ENCODE data around the gene HOXB7.

The HOXB7 gene

GRCh38 chr17:48579760-48580554 lies 30.9 kb downstream of the HOXB7 start:
- CTCF ChIA-PET, result interaction anchor here (0.8 to 2.5 kb wide), 5 partner anchors 12 to 93 kb away, joined by 3 to 15 read pairs (median 3); no protein-coding TSS in a partner anchor
- POLR2A ChIA-PET, result interaction anchor here (0.7 to 1.1 kb wide), 4 partner anchors 10 to 432 kb away, joined by 3 read pairs; no protein-coding TSS in a partner anchor
- H3K4me3 ChIP-seq (ENCODE audit: control insufficient read depth in 1 of 7, extremely low read depth in 1 of 7, insufficient read depth in 4 of 7, low read depth in 2 of 7, low read length in 6 of 7), result peak overlapping the region in 5 of 7 experiments; percentile 40 to 86 (median 72)
- peaks cover 0 to 7% (median 2%) of the 10 kb centered on the region in 4 experiments for H3K36me3 ChIP-seq (ENCODE audit: control insufficient read depth in 4 of 4, insufficient read depth in 4 of 4, low read length in 3 of 4)
- H3K4me1 ChIP-seq (ENCODE audit: control extremely low read depth in 1 of 4, control insufficient read depth in 4 of 4, insufficient read depth in 4 of 4, low read length in 3 of 4), result peaks cover 7 to 88% (median 72%) of the 10 kb centered on the region in 4 experiments
- DNase-seq, result peak in 1 of 3 donors; percentile 62
- H3K9me3 ChIP-seq (ENCODE audit: control extremely low read depth in 1 of 5, control insufficient read depth in 4 of 5, insufficient read depth in 2 of 5, low read depth in 1 of 5, low read length in 4 of 5), result no peaks in the 10 kb centered on the region
- peak overlapping the region in 1 of 2 experiments; percentile 91 for H3K27ac ChIP-seq (ENCODE audit: insufficient read depth in 1 of 2, low read depth in 1 of 2, low read length in 2 of 2, poor library complexity in 1 of 2, severe bottlenecking in 2 of 2)
- no peaks in the 10 kb centered on the region for H3K27me3 ChIP-seq (replicated peaks in 2 of 5; ENCODE audit: control insufficient read depth in 4 of 5, insufficient read depth in 5 of 5, low read length in 4 of 5)
- WGBS (ENCODE audit: insufficient coverage), result 3% methylated on average over 17 of the region's 26 CpGs

DNA sequence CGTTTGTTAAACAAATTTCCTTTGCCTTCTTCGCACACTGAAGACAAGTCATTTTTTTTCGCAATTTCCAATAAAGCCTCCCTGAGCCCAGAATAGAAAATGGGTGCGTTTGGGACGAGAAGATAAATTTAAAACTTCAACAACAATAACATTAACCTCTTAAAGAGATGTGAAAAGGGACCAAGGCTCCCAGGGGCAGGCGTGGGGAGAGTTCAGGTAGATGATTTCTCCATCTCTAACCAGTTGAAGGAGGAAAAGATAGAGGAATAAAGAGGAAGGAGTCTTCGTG lies 31.4 kb downstream of the HOXB7 start:
- Histone ChIP-seq H3K36me3 (ENCODE audit: control insufficient read depth in 4 of 4, insufficient read depth in 4 of 4, low read length in 3 of 4) (peaks cover 0 to 7% (median 3%) of the 10 kb centered on the region in 4 experiments), H3K27me3 (replicated peaks in 2 of 5; ENCODE audit: control insufficient read depth in 4 of 5, insufficient read depth in 5 of 5, low read length in 4 of 5) (no peaks in the 10 kb centered on the region), H3K4me3 (ENCODE audit: control insufficient read depth in 1 of 7, extremely low read depth in 1 of 7, insufficient read depth in 4 of 7, low read depth in 2 of 7, low read length in 6 of 7) (peak overlapping the region in 6 of 7 experiments; percentile 10 to 86 (median 79)), H3K27ac (ENCODE audit: insufficient read depth in 1 of 2, low read depth in 1 of 2, low read length in 2 of 2, poor library complexity in 1 of 2, severe bottlenecking in 2 of 2) (peak overlapping the region; percentile 35 to 91), H3K4me1 (ENCODE audit: control extremely low read depth in 1 of 4, control insufficient read depth in 4 of 4, insufficient read depth in 4 of 4, low read length in 3 of 4) (peaks cover 7 to 88% (median 71%) of the 10 kb centered on the region in 4 experiments), H3K9me3 (ENCODE audit: control extremely low read depth in 1 of 5, control insufficient read depth in 4 of 5, insufficient read depth in 2 of 5, low read depth in 1 of 5, low read length in 4 of 5) (no peaks in the 10 kb centered on the region)
- ChIA-PET POLR2A (no interaction called here), CTCF (interaction anchor here (0.8 to 2.5 kb wide), 5 partner anchors 11 to 40 kb away, joined by 3 to 15 read pairs (median 4); no protein-coding TSS in a partner anchor)
- no peak for DNase-seq
- no CpG with 5 or more reads among the region's 7 CpGs for WGBS (ENCODE audit: insufficient coverage)

GRCh38 chr17:48578616-48579470 lies 32.0 kb downstream of the HOXB7 start:
- Histone ChIP-seq H3K4me3 (ENCODE audit: control insufficient read depth in 1 of 7, extremely low read depth in 1 of 7, insufficient read depth in 4 of 7, low read depth in 2 of 7, low read length in 6 of 7) (peak overlapping the region; percentile 10 to 86 (median 75)), H3K9me3 (ENCODE audit: control extremely low read depth in 1 of 5, control insufficient read depth in 4 of 5, insufficient read depth in 2 of 5, low read depth in 1 of 5, low read length in 4 of 5) (no peaks in the 10 kb centered on the region), H3K36me3 (ENCODE audit: control insufficient read depth in 4 of 4, insufficient read depth in 4 of 4, low read length in 3 of 4) (peaks cover 0 to 7% (median 3%) of the 10 kb centered on the region in 4 experiments), H3K27ac (ENCODE audit: insufficient read depth in 1 of 2, low read depth in 1 of 2, low read length in 2 of 2, poor library complexity in 1 of 2, severe bottlenecking in 2 of 2) (peak overlapping the region; percentile 54 to 91), H3K27me3 (replicated peaks in 2 of 5; ENCODE audit: control insufficient read depth in 4 of 5, insufficient read depth in 5 of 5, low read length in 4 of 5) (no peaks in the 10 kb centered on the region), H3K4me1 (ENCODE audit: control extremely low read depth in 1 of 4, control insufficient read depth in 4 of 4, insufficient read depth in 4 of 4, low read length in 3 of 4) (peaks cover 7 to 88% (median 72%) of the 10 kb centered on the region in 4 experiments)
- peak in 2 of 3 donors; percentile 71 to 84 for DNase-seq
- 4% methylated on average over 36 of the region's 43 CpGs for WGBS (ENCODE audit: insufficient coverage)
- CTCF ChIA-PET, result interaction anchor here (1.3 to 2.5 kb wide), 4 partner anchors 11 to 39 kb away, joined by 3 to 15 read pairs (median 5); no protein-coding TSS in a partner anchor
- POLR2A ChIA-PET, result no interaction called here

DNA sequence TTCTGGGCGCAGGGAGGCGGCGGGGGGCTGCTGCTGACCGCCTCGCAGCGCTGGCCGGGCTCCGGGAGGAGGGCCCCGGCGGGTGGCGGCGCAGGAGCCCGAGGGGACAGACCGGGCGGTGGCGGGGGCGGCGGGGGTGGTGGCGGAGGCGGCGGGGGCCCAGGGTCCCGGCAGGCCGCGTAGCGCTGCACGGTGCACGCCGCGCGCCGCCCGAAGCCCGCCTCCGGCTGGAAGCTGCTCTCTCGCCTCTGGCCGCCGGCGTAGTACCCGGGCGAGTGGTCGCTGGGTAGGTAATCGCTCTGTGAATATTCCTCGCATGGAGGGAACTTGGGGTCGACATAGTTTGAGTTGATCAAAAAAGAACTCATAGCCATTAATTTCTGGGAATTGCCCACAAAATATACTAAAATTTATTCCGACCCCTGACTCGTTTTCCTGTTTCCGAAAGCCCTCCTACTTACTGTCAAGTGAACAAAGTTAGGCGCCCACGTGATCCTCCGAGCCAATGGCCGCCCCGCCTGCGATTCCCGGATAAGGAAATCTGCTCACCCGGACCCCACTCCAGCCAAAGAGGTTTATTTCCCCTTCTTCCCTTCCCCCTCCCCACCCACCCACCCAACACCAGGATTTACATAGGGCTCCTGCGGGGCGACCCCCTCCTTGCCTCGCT lies 32.7 kb downstream of the HOXB7 start, which contains the start of gene HOXB4:
TSS of gene HOXB4 (minus strand) at position 405 of the 670 bp plus-strand sequence. CDS start at position 374, 31 bp downstream.
- peak; percentile 79 to 85 (median 84) for DNase-seq
- POLR2A ChIA-PET, result interaction anchor here (1.0 kb wide), 1 partner anchor 13 kb away, joined by 3 read pairs; no protein-coding TSS in a partner anchor
- H3K27ac ChIP-seq (ENCODE audit: insufficient read depth in 1 of 2, low read depth in 1 of 2, low read length in 2 of 2, poor library complexity in 1 of 2, severe bottlenecking in 2 of 2), result peak within 1 kb of the TSS; percentile 54 to 91
- H3K4me3 ChIP-seq (ENCODE audit: control insufficient read depth in 1 of 7, extremely low read depth in 1 of 7, insufficient read depth in 4 of 7, low read depth in 2 of 7, low read length in 6 of 7), result peak within 1 kb of the TSS; percentile 50 to 86 (median 75)
- under 1% methylated on average over 31 of the region's 58 CpGs for WGBS (ENCODE audit: insufficient coverage)
- peaks cover 7 to 88% (median 75%) of the 10 kb centered on the region in 4 experiments for H3K4me1 ChIP-seq (ENCODE audit: control extremely low read depth in 1 of 4, control insufficient read depth in 4 of 4, insufficient read depth in 4 of 4, low read length in 3 of 4)
- H3K36me3 ChIP-seq (ENCODE audit: control insufficient read depth in 4 of 4, insufficient read depth in 4 of 4, low read length in 3 of 4), result peaks cover 0 to 9% (median 3%) of the 10 kb centered on the region in 4 experiments
- H3K27me3 ChIP-seq (replicated peaks in 2 of 5; ENCODE audit: control insufficient read depth in 4 of 5, insufficient read depth in 5 of 5, low read length in 4 of 5), result no peaks in the 10 kb centered on the region
- H3K9me3 ChIP-seq (ENCODE audit: control extremely low read depth in 1 of 5, control insufficient read depth in 4 of 5, insufficient read depth in 2 of 5, low read depth in 1 of 5, low read length in 4 of 5), result no peaks in the 10 kb centered on the region
- CTCF ChIA-PET, result interaction anchor here (0.7 to 2.5 kb wide), 3 partner anchors 10 to 31 kb away, joined by 3 to 15 read pairs (median 4); no protein-coding TSS in a partner anchor

- H3K27ac ChIP-seq (ENCODE audit: insufficient read depth in 1 of 2, low read depth in 1 of 2, low read length in 2 of 2, poor library complexity in 1 of 2, severe bottlenecking in 2 of 2), result peak overlapping the region in 1 of 2 experiments; percentile 81
- H3K4me3 ChIP-seq (ENCODE audit: control insufficient read depth in 1 of 7, extremely low read depth in 1 of 7, insufficient read depth in 4 of 7, low read depth in 2 of 7, low read length in 6 of 7), result peak overlapping the region; percentile 24 to 86 (median 73)
Observed at GRCh38 chr17:48577330-48577945, 33.4 kb downstream of the HOXB7 start.

More at GRCh38 chr17:48577330-48577945, 33.4 kb downstream of the HOXB7 start:
- CTCF ChIA-PET, result interaction anchor here (0.7 to 1.8 kb wide), 3 partner anchors 10 to 28 kb away, joined by 3 to 4 read pairs (median 3); no protein-coding TSS in a partner anchor
- Histone ChIP-seq H3K9me3 (ENCODE audit: control extremely low read depth in 1 of 5, control insufficient read depth in 4 of 5, insufficient read depth in 2 of 5, low read depth in 1 of 5, low read length in 4 of 5) (no peaks in the 10 kb centered on the region), H3K27me3 (replicated peaks in 2 of 5; ENCODE audit: control insufficient read depth in 4 of 5, insufficient read depth in 5 of 5, low read length in 4 of 5) (no peaks in the 10 kb centered on the region), H3K4me1 (ENCODE audit: control extremely low read depth in 1 of 4, control insufficient read depth in 4 of 4, insufficient read depth in 4 of 4, low read length in 3 of 4) (peaks cover 7 to 88% (median 71%) of the 10 kb centered on the region in 4 experiments), H3K36me3 (ENCODE audit: control insufficient read depth in 4 of 4, insufficient read depth in 4 of 4, low read length in 3 of 4) (peaks cover 0 to 11% (median 5%) of the 10 kb centered on the region in 4 experiments)
- POLR2A ChIA-PET, result interaction anchor here (1.0 kb wide), 1 partner anchor 13 kb away, joined by 3 read pairs; no protein-coding TSS in a partner anchor
- peak in 1 of 3 donors; percentile 29 for DNase-seq
- 0% methylated on average over 3 of the region's 19 CpGs for WGBS (ENCODE audit: insufficient coverage)
